H1 (cell line): ENCODE results near the gene LYPD3. TPM values are rescaled to one million over a fixed set of nuclear protein-coding genes. Genes with fewer than 3 reads are reported as not detected.

Experiments
- CTCF ChIA-PET: fragments of 300-600 bp; sonication (Branson Sonifier 250); formaldehyde crosslinking; loops from one replicate; lab custom pipeline; 2021; ENCODE audit not compliant: partially characterized antibody; lab: Charles Lee
- POLR2A ChIA-PET: fragments of 300-600 bp; sonication (Branson Sonifier 250); formaldehyde crosslinking; loops from one replicate; lab custom pipeline; 2021; ENCODE audit warnings: inconsistent platforms; ENCODE audit not compliant: partially characterized antibody; lab: Charles Lee
- DNase-seq, 2 experiments: peaks; one replicate each; pipeline versions ENCODE4 v3.0.0 to v3.0.0-alpha.2; 2010 to 2022; ENCODE audit warnings: low spot score in 2 of 2, low read depth in 1 of 2, mixed read lengths in 1 of 2
- FAIRE-seq: peaks from 2 replicates; lab custom pipeline; 2011; peaks lifted over from hg19 to GRCh38; lab: Jason Lieb, UNC
- H2AFZ ChIP-seq: 2 replicates; pipeline ENCODE4 v1.8.1; 2012; ENCODE audit warnings: low read length, inconsistent platforms
- H2AK5ac ChIP-seq: 2 replicates; pipeline ENCODE4 v1.6.1; 2013; ENCODE audit warnings: low read depth, low read length
- H2BK120ac ChIP-seq: replicated peaks from 2 replicates; pipeline ENCODE3; 2013; ENCODE audit warnings: low read depth, low read length, inconsistent platforms
- H2BK12ac ChIP-seq: 2 replicates; pipeline ENCODE4 v1.6.1; 2013; ENCODE audit warnings: low read depth, low read length
- H2BK15ac ChIP-seq: 2 replicates; pipeline ENCODE4 v1.6.1; 2013; ENCODE audit warnings: low read length
- H2BK20ac ChIP-seq: 2 replicates; pipeline ENCODE4 v1.6.1; 2013; ENCODE audit warnings: low read length
- H2BK5ac ChIP-seq: 2 replicates; pipeline ENCODE4 v1.6.1; 2013; ENCODE audit warnings: low read depth, low read length
- H3K14ac ChIP-seq: 2 replicates; pipeline ENCODE4 v1.6.1; 2013; ENCODE audit warnings: inconsistent platforms; ENCODE audit not compliant: insufficient read length
- H3K18ac ChIP-seq: 2 replicates; pipeline ENCODE4 v1.6.1; 2013; ENCODE audit warnings: low read length; ENCODE audit errors: extremely low read depth
- H3K23ac ChIP-seq: 2 replicates; pipeline ENCODE4 v1.6.1; 2013; ENCODE audit warnings: inconsistent platforms; ENCODE audit not compliant: insufficient read length
- H3K23me2 ChIP-seq: 2 replicates; pipeline ENCODE4 v1.6.1; 2013; ENCODE audit warnings: low read depth, low read length
- H3K27ac ChIP-seq: 2 replicates; pipeline ENCODE4 v1.6.1; 2011; ENCODE audit warnings: low read depth, low read length, inconsistent platforms
- H3K27me3 ChIP-seq, 4 experiments: replicated peaks in 1 of 4; 1 replicate in 1 of 4; 2 replicates in 3 of 4; pipeline versions ENCODE4 v1.6.1 to v1.8.1; 2011 to 2013; ENCODE audit warnings: low read length in 3 of 4, mild to moderate bottlenecking in 3 of 4, inconsistent platforms in 2 of 4, mixed read lengths in 2 of 4, moderate library complexity in 1 of 4; ENCODE audit not compliant: control insufficient read depth in 3 of 4, insufficient read depth in 3 of 4; ENCODE audit errors: extremely low read depth in 1 of 4
- H3K36me3 ChIP-seq, 4 experiments: 2 replicates each; pipeline versions ENCODE4 v1.6.1 to v1.8.1; 2011 to 2013; ENCODE audit warnings: mild to moderate bottlenecking in 4 of 4, low read length in 3 of 4, moderate library complexity in 2 of 4, control low read depth in 1 of 4, inconsistent platforms in 1 of 4; ENCODE audit not compliant: insufficient read depth in 4 of 4, control insufficient read depth in 2 of 4
- H3K4ac ChIP-seq: replicated peaks from 2 replicates; pipeline ENCODE3; 2013; ENCODE audit warnings: low read length, low read depth, mixed read lengths, inconsistent platforms; ENCODE audit not compliant: insufficient read length
- H3K4me1 ChIP-seq, 4 experiments: replicated peaks in 1 of 4; 1 replicate in 1 of 4; 2 replicates in 3 of 4; pipeline versions ENCODE4 v1.6.1 to v1.8.1; 2011 to 2013; ENCODE audit warnings: low read length in 3 of 4, inconsistent platforms in 2 of 4, mixed read lengths in 1 of 4; ENCODE audit not compliant: insufficient read depth in 4 of 4, control insufficient read depth in 3 of 4
- H3K4me2 ChIP-seq, 2 experiments: 2 replicates each; pipeline versions ENCODE4 v1.6.1 to v1.8.1; 2011 to 2013; ENCODE audit warnings: low read depth in 2 of 2, low read length in 2 of 2, control low read depth in 1 of 2, inconsistent platforms in 1 of 2, mild to moderate bottlenecking in 1 of 2; ENCODE audit not compliant: insufficient read depth in 1 of 2
- H3K4me3 ChIP-seq, 4 experiments: fragments of 200-600, 300-600 bp in 1 of 4; sonication (generic), shearing (Covaris generic), sonication (Bioruptor Twin) in 1 of 4; 2 replicates each; pipeline versions ENCODE4 v1.5.1 to v1.8.1; 2011 to 2016; ENCODE audit warnings: low read length in 4 of 4, low read depth in 3 of 4, control low read depth in 2 of 4, inconsistent platforms in 2 of 4, mild to moderate bottlenecking in 2 of 4, mixed read lengths in 1 of 4, moderate library complexity in 1 of 4; ENCODE audit not compliant: insufficient read depth in 2 of 4; ENCODE audit errors: extremely low read depth in 1 of 4
- H3K56ac ChIP-seq: replicated peaks from 2 replicates; pipeline ENCODE3; 2013; ENCODE audit warnings: low read depth, mild to moderate bottlenecking, mixed read lengths, low read length, inconsistent platforms; ENCODE audit not compliant: insufficient read length
- H3K79me1 ChIP-seq: 2 replicates; pipeline ENCODE4 v1.6.1; 2013; ENCODE audit warnings: low read depth, low read length, control low read depth
- H3K79me2 ChIP-seq, 2 experiments: 2 replicates each; pipeline versions ENCODE4 v1.6.1 to v1.8.1; 2012 to 2013; ENCODE audit warnings: low read length in 2 of 2, mild to moderate bottlenecking in 2 of 2, inconsistent platforms in 1 of 2; ENCODE audit not compliant: insufficient read depth in 2 of 2, control insufficient read depth in 1 of 2
- H3K9ac ChIP-seq, 4 experiments: replicated peaks in 1 of 4; 1 replicate in 1 of 4; 2 replicates in 3 of 4; pipeline versions ENCODE4 v1.6.1 to v1.8.1; 2011 to 2013; ENCODE audit warnings: low read depth in 3 of 4, low read length in 3 of 4, control low read depth in 2 of 4, mild to moderate bottlenecking in 2 of 4, moderate library complexity in 2 of 4, inconsistent platforms in 1 of 4; ENCODE audit errors: extremely low read depth in 1 of 4
- H3K9me3 ChIP-seq, 2 experiments: 2 replicates each; pipeline versions ENCODE4 v1.6.1 to v1.8.1; 2012 to 2013; ENCODE audit warnings: mild to moderate bottlenecking in 2 of 2, moderate library complexity in 2 of 2, control low read depth in 1 of 2, inconsistent platforms in 1 of 2, low read depth in 1 of 2, low read length in 1 of 2, mixed read lengths in 1 of 2; ENCODE audit not compliant: insufficient read depth in 2 of 2
- H4K20me1 ChIP-seq, 2 experiments: replicated peaks in 1 of 2; 2 replicates each; pipeline versions ENCODE3 to v1.8.1; 2011 to 2013; ENCODE audit warnings: inconsistent platforms in 2 of 2, low read length in 2 of 2, mild to moderate bottlenecking in 1 of 2; ENCODE audit not compliant: insufficient read depth in 2 of 2, control insufficient read depth in 1 of 2
- H4K5ac ChIP-seq: 2 replicates; pipeline ENCODE4 v1.6.1; 2013; ENCODE audit warnings: low read length, low read depth, mixed read lengths, inconsistent platforms; ENCODE audit not compliant: insufficient read length
- H4K8ac ChIP-seq: 2 replicates; pipeline ENCODE4 v1.8.0; 2013; ENCODE audit warnings: mild to moderate bottlenecking, moderate library complexity, low read length, inconsistent platforms; ENCODE audit not compliant: insufficient read depth; ENCODE audit errors: extremely low read depth
- H4K91ac ChIP-seq: replicated peaks from 2 replicates; pipeline ENCODE3; 2013; ENCODE audit warnings: low read length, mixed read lengths, inconsistent platforms; ENCODE audit not compliant: insufficient read length
- ATF2 ChIP-seq: IDR thresholded peaks from 2 replicates; pipeline ENCODE4 v1.6.1; 2012; ENCODE audit warnings: low read length, inconsistent platforms
- HDAC2 ChIP-seq, 2 experiments: fragments of 300-600 bp in 1 of 2; sonication (generic) in 1 of 2; IDR thresholded peaks; 2 replicates each; pipeline ENCODE4 v1.6.1; 2011 to 2012; ENCODE audit warnings: low read depth in 2 of 2, low read length in 2 of 2, mild to moderate bottlenecking in 2 of 2, moderate library complexity in 2 of 2, borderline replicate concordance in 1 of 2, inconsistent platforms in 1 of 2
- RAD21 ChIP-seq, 2 experiments: IDR thresholded peaks in 1 of 2; conservative IDR thresholded peaks in 1 of 2; 2 replicates each; pipeline ENCODE4 v1.6.1; 2011; ENCODE audit warnings: low read depth in 2 of 2, low read length in 2 of 2, improper control_type of control experiment in 1 of 2, inconsistent platforms in 1 of 2, mild to moderate bottlenecking in 1 of 2, moderate library complexity in 1 of 2
- RFX5 ChIP-seq: IDR thresholded peaks from 2 replicates; pipeline ENCODE4 v1.6.1; 2011; ENCODE audit warnings: low read depth, low read length, improper control_type of control experiment, borderline replicate concordance
- SIX5 ChIP-seq: IDR thresholded peaks from 2 replicates; pipeline ENCODE4 v1.6.1; 2011; ENCODE audit warnings: mild to moderate bottlenecking, low read depth, low read length
- TAF1 ChIP-seq: IDR thresholded peaks from 2 replicates; pipeline ENCODE4 v1.6.1; 2011; ENCODE audit warnings: mild to moderate bottlenecking, low read depth, low read length
- TAF7 ChIP-seq: optimal IDR thresholded peaks from 2 replicates; pipeline ENCODE3; 2011; ENCODE audit warnings: low read depth, mild to moderate bottlenecking, inconsistent platforms, low read length, moderate library complexity, borderline replicate concordance
- TBP ChIP-seq: IDR thresholded peaks from 2 replicates; pipeline ENCODE4 v1.6.1; 2011; ENCODE audit warnings: low read depth, low read length, improper control_type of control experiment
- YY1 ChIP-seq: IDR thresholded peaks from 2 replicates; pipeline ENCODE4 v1.6.1; 2011; ENCODE audit warnings: low read depth, mild to moderate bottlenecking, low read length
- WGBS, 2 experiments: shearing (Covaris generic) in 1 of 2; methylation state at CpG; one replicate each; pipeline versions ENCODE4 v1.1.6 to v1.1.7; 2013 to 2015; ENCODE audit warnings: low lambda C conversion rate in 2 of 2, mixed read lengths in 2 of 2, inconsistent platforms in 1 of 2, low coverage in 1 of 2, missing lambda C conversion rate in 1 of 2; ENCODE audit not compliant: insufficient replicate concordance in 2 of 2, insufficient coverage in 1 of 2, insufficient read length in 1 of 2; ENCODE audit errors: extremely low coverage in 1 of 2, missing lambda C conversion rate in 1 of 2; 5-methylcytosine and 5-hydroxymethylcytosine counted together
- polyA plus RNA-seq, 7 experiments: library from polyadenylated mRNA; depleted of rRNA in 3 of 7; stranded (reverse) in 5 of 7; unstranded in 2 of 7; fragments of >200 nt in 5 of 7; fragments of 200-250 nt in 2 of 7; gene quantifications; 1 replicate in 5 of 7; 2 replicates in 1 of 7; 4 replicates in 1 of 7; pipeline versions ENCODE4 v1.2.1 to v1.2.3, GENCODE V29; 2011 to 2013; ENCODE audit warnings: missing spikeins in 2 of 7, mixed read lengths in 2 of 7
- total RNA-seq: library from RNA; stranded (reverse); fragmentation: NEBNext Ultra II Directional; extraction: Animal tissue kit (Norgen Biotek cat#: 25700); gene quantifications from 2 replicates; pipeline ENCODE4 v1.2.1, GENCODE V29; 2021

The LYPD3 gene
- total and polyA plus RNA-seq, 2 of the 8 experiments (the other 6 are each of a cell fraction or from before 2014, with no cell fraction given), result 4.1 to 16.4 TPM

GRCh38 chr19:43425567-43426392 is 39.6 kb downstream of the LYPD3 start:
- no peak overlapping the region for H2AK5ac ChIP-seq
- WGBS, 2 experiments, result 49% methylated on average over 7 of the region's 8 CpGs; no CpG with 5 or more reads in 1 of the 2 experiments
- H3K27ac ChIP-seq, result no peak overlapping the region
- 0 out of 4 replicates have a peak overlapping the region, but pooled peaks of 1 of the 2 experiments have one; percentile 13 for H3K4me2 ChIP-seq
- DNase-seq (no peak), FAIRE-seq (peak; percentile 52)
- H3K9me3 ChIP-seq, result no peaks in the 10 kb centered on the region
- H4K20me1 ChIP-seq, result no peaks in the 10 kb centered on the region
- no peaks in the 10 kb centered on the region for H3K79me1 ChIP-seq
- no peak overlapping the region for H4K8ac ChIP-seq
- no peak overlapping the region for H3K4ac ChIP-seq
- no peak overlapping the region for H3K9ac ChIP-seq
- H3K14ac ChIP-seq, result no peak overlapping the region
- H2BK12ac ChIP-seq, result no peak overlapping the region
- H3K23ac ChIP-seq, result no peak overlapping the region
- 0 out of 2 replicates have a peak overlapping the region, but pooled peaks have one; percentile 38 for H2AFZ ChIP-seq
- H2BK15ac ChIP-seq, result no peak overlapping the region
- H3K4me1 ChIP-seq, result peaks cover 0 to 1% (median 0%) of the 10 kb centered on the region in 4 experiments; a peak in 2 of 7 replicates
- H3K27me3 ChIP-seq, result no peaks in the 10 kb centered on the region
- H2BK5ac ChIP-seq, result no peak overlapping the region
- no peaks in the 10 kb centered on the region for H3K23me2 ChIP-seq
- H3K36me3 ChIP-seq, result no peaks in the 10 kb centered on the region
- ChIA-PET POLR2A (interaction anchor here (0.7 kb wide), 1 partner anchor 78 kb away, joined by 3 read pairs; no protein-coding TSS in a partner anchor), CTCF (interaction anchor here (0.6 to 3.4 kb wide), 18 partner anchors 9 to 1686 kb away, joined by 3 to 12 read pairs (median 4); no protein-coding TSS in a partner anchor)
- H4K91ac ChIP-seq, result no peak overlapping the region
- no peak overlapping the region for H2BK20ac ChIP-seq
- no peak overlapping the region for H3K4me3 ChIP-seq
- H3K18ac ChIP-seq, result no peak overlapping the region
- no peaks in the 10 kb centered on the region for H3K79me2 ChIP-seq
- H2BK120ac ChIP-seq, result no peak overlapping the region
- no peak overlapping the region for H3K56ac ChIP-seq
- H4K5ac ChIP-seq, result no peak overlapping the region
- no peak for TF ChIP-seq RFX5
- TF ChIP-seq TAF1, result no peak
- TF ChIP-seq YY1, result 0 out of 2 replicates have a peak, but pooled peaks have one; percentile 29
- no peak for TF ChIP-seq TAF7
- peak; percentile 66 to 70 for TF ChIP-seq RAD21 (IDR thresholded peaks at IDR 0.05 in 1 of 2, conservative IDR thresholded peaks at IDR 0.05 in 1 of 2; ENCODE audit: low read depth in 2 of 2, low read length in 2 of 2)
- TF ChIP-seq ATF2, result no peak
- no peak for TF ChIP-seq HDAC2 (IDR thresholded peaks at IDR 0.05; ENCODE audit: borderline replicate concordance in 1 of 2, low read depth in 2 of 2, low read length in 2 of 2)
- TF ChIP-seq SIX5, result no peak
- TF ChIP-seq TBP, result no peak
